Heart right ventricle (tissue), 16 donors: Measurements from ENCODE around the gene GRIK4. TPM values are rescaled to one million over a fixed set of nuclear protein-coding genes. Genes with fewer than 3 reads are reported as not detected.

Experiments
- ATAC-seq, 8 donors: fragments of 200-7000 bp; cut with Tn5 transposase; one replicate each; pipeline ENCODE4 v1.9.1; 2020; ENCODE audit warnings: mild to moderate bottlenecking in 8 of 8, moderate library complexity in 8 of 8, moderate number of reproducible peaks in 1 of 8
- DNase-seq, 2 donors: peaks; one replicate each; pipeline ENCODE4 v3.0.0-alpha.2; 2020
- H3K27ac ChIP-seq, 10 donors: fragments of 200-600 bp; sonication (generic) in 2 of 10; one replicate each; pipeline versions ENCODE4 v1.5.0 to v1.8.0; 2020 to 2022; ENCODE audit warnings: mild to moderate bottlenecking in 3 of 10
- H3K27me3 ChIP-seq, 7 donors: fragments of 200-600 bp; one replicate each; pipeline ENCODE4 v1.8.0; 2021 to 2022; ENCODE audit warnings: mild to moderate bottlenecking in 2 of 7
- H3K36me3 ChIP-seq, 9 donors: fragments of 200-600 bp; sonication (generic) in 1 of 9; one replicate each; pipeline versions ENCODE4 v1.5.0 to v1.8.0; 2020 to 2022; ENCODE audit warnings: mild to moderate bottlenecking in 2 of 9
- H3K4me1 ChIP-seq, 9 donors: fragments of 200-600 bp; sonication (generic) in 1 of 9; one replicate each; pipeline versions ENCODE4 v1.5.0 to v1.8.0; 2020 to 2022; ENCODE audit warnings: mild to moderate bottlenecking in 4 of 9
- H3K4me3 ChIP-seq, 10 donors: fragments of 200-600 bp; sonication (generic) in 2 of 10; one replicate each; pipeline versions ENCODE4 v1.5.0 to v1.8.0; 2020 to 2022; ENCODE audit warnings: mild to moderate bottlenecking in 7 of 10, moderate library complexity in 2 of 10
- H3K9me3 ChIP-seq, 11 donors: fragments of 200-600 bp in 10 of 11; sonication (generic) in 2 of 11; one replicate each; pipeline versions ENCODE4 v1.5.0 to v1.8.0; 2013 to 2022; ENCODE audit warnings: mild to moderate bottlenecking in 2 of 11, control low read depth in 1 of 11, moderate library complexity in 1 of 11
- CTCF ChIP-seq, 9 donors: fragments of 200-600 bp; sonication (generic) in 2 of 9; IDR thresholded peaks; one replicate each; pipeline versions ENCODE4 v1.5.0 to v1.8.0; 2021 to 2022; ENCODE audit warnings: antibody characterized with exemption in 9 of 9, mild to moderate bottlenecking in 5 of 9, moderate library complexity in 1 of 9
- WGBS, 2 donors: extraction: QIAGEN DNeasy Blood & Tissue Kit; methylation state at CpG; one replicate each; pipeline ENCODE4 v1.1.7; 2013; ENCODE audit warnings: inconsistent platforms in 1 of 2; 5-methylcytosine and 5-hydroxymethylcytosine counted together
- intact Hi-C, 10 donors: fragments of 100-400 bp; cut with DNase I; formaldehyde crosslinking; loops; one replicate each; pipeline versions ENCODE4 v1.11.1 to v1.14.2; 2022
- polyA plus RNA-seq, 2 donors: library from polyadenylated mRNA; stranded (reverse); fragments of 200-250 nt; gene quantifications; one replicate each; pipeline ENCODE4 v1.2.3, GENCODE V29; 2013
- total RNA-seq, 10 donors: library from RNA; stranded (reverse); fragmentation: NEBNext Ultra II Directional in 3 of 10; extraction: Animal tissue kit (Norgen Biotek cat#: 25700) in 3 of 10; gene quantifications; one replicate each; pipeline versions ENCODE4 v1.2.1 to v1.2.4, GENCODE V29; 2021 to 2023
- donor health status: Arrhythmogenic right ventricular cardiomyopathy.
- donor health status: ischemic (EF 13 %, LVEDD 7.1; RV severe dilation, severe dysfunction).
- donor health status: healthy with polysubstance abuse.
- donor health status: DM: no; HTN: yes; CAD: no.
- donor health status: DM: no; HTN: no; CAD: no.
- donor health status: ischemic (EF 25% LVEDD 6.9; RV normal size, moderate dysfunction).
- donor health status: ischemic (EF 25% LVEDD 5.7; RV mildly dilated, moderate dysfunction).
- donor health status: healthy.
- donor health status: DM: yes; HTN: yes; CAD: no.
- donor health status: Ischemic cardiomyopathy.
- donor health status: ischemic (EF 35%, LVEDD 5.7; RV mildly dilated, moderate dysfunction).
- donor health status: nonischemic (EF 11% LVEDD 7.7; RV severe dilation, severe dysfunction).
- donor health status: DM: yes; HTN: yes; CAD: no.
- donor health status: PGD.
- donor health status: ischemic (EF 29% LVEDD 5.4; RV normal size, mild dysfunction).
- donor health status: nonischemic (EF 23%, LVEDD 6.1; RV moderate dilation, normal function).

The GRIK4 gene
- total and polyA plus RNA-seq, 12 donors = 0.01 to 0.85 (median 0.37) TPM; not detected in 6

GRCh38 chr11:120517801-120518291, 6.3 kb downstream of the GRIK4 start:
- no peak overlapping the region for H3K4me3 ChIP-seq
- H3K36me3 ChIP-seq = no peaks in the 10 kb centered on the region
- DNase-seq = no peak
- intact Hi-C loops = loop anchor here in 7 of 10 donors (10.0 kb wide), 4 partner anchors 287 to 677 kb away; no protein-coding TSS in a partner anchor
- WGBS, 2 donors = 72 to 79% methylated on average over 7 of the region's 7 CpGs
- H3K9me3 ChIP-seq = no peaks in the 10 kb centered on the region
- ATAC-seq = peak in 1 of 8 donors; percentile 56
- no peak overlapping the region for H3K27ac ChIP-seq
- H3K4me1 ChIP-seq = peaks cover 0 to 14% (median 3%) of the 10 kb centered on the region in 9 donors
- peaks cover 0 to 67% (median 27%) of the 10 kb centered on the region in 7 donors for H3K27me3 ChIP-seq
- TF ChIP-seq CTCF (IDR thresholded peaks at IDR 0.05) = no peak

- H3K27me3 ChIP-seq = peaks cover 0 to 63% (median 22%) of the 10 kb centered on the region in 7 donors
- TF ChIP-seq CTCF (IDR thresholded peaks at IDR 0.05) = no peak
- H3K4me1 ChIP-seq = peaks cover 0 to 14% (median 3%) of the 10 kb centered on the region in 9 donors
- DNase-seq = no peak
- intact Hi-C loops = loop anchor here in 7 of 10 donors (10.0 kb wide), 4 partner anchors 286 to 676 kb away; no protein-coding TSS in a partner anchor
- H3K4me3 ChIP-seq = no peak overlapping the region
- no peaks in the 10 kb centered on the region for H3K36me3 ChIP-seq
- no peak for ATAC-seq
- WGBS, 2 donors = 97 to 98% methylated on average over 7 of the region's 7 CpGs
- H3K9me3 ChIP-seq = no peaks in the 10 kb centered on the region
- no peak overlapping the region for H3K27ac ChIP-seq
Observed at GRCh38 chr11:120518356-120518755, 6.8 kb downstream of the GRIK4 start.

GRCh38 chr11:120519474-120519873, 7.9 kb downstream of the GRIK4 start:
- ATAC-seq (no peak), DNase-seq (no peak)
- no peak for TF ChIP-seq CTCF (IDR thresholded peaks at IDR 0.05)
- Histone ChIP-seq H3K27ac (no peak overlapping the region), H3K36me3 (no peaks in the 10 kb centered on the region), H3K4me1 (peaks cover 0 to 14% (median 3%) of the 10 kb centered on the region in 9 donors), H3K4me3 (no peak overlapping the region), H3K9me3 (no peaks in the 10 kb centered on the region), H3K27me3 (peaks cover 0 to 61% (median 29%) of the 10 kb centered on the region in 7 donors)
- 94 to 98% methylated on average over 3 of the region's 3 CpGs for WGBS, 2 donors
- intact Hi-C loops = loop anchor here in 7 of 10 donors (10.0 kb wide), 4 partner anchors 285 to 675 kb away; no protein-coding TSS in a partner anchor

GRCh38 chr11:120520091-120520822, 8.7 kb downstream of the GRIK4 start:
- WGBS, 2 donors = 91 to 95% methylated on average over 16 of the region's 16 CpGs
- intact Hi-C loops = loop anchor here in 1 of 10 donors (5.0 kb wide), 1 partner anchor 157 kb away; no protein-coding TSS in a partner anchor
- peaks cover 0 to 53% (median 35%) of the 10 kb centered on the region in 7 donors for H3K27me3 ChIP-seq

More at GRCh38 chr11:120520091-120520822, 8.7 kb downstream of the GRIK4 start:
- Histone ChIP-seq H3K36me3 (no peaks in the 10 kb centered on the region), H3K9me3 (no peaks in the 10 kb centered on the region), H3K4me1 (peaks cover 0 to 14% (median 3%) of the 10 kb centered on the region in 9 donors), H3K4me3 (no peak overlapping the region), H3K27ac (no peak overlapping the region)
- ATAC-seq = no peak
- DNase-seq = no peak
- no peak for TF ChIP-seq CTCF (IDR thresholded peaks at IDR 0.05)
